SK-N-SH treated with all-trans-retinoic acid at 6 μM for 48 hours (cell line): ENCODE measurements around the gene LYPD3.

ENCODE experiments used
- ATAC-seq: fragments of 200-7000 bp; cut with Tn5 transposase; 3 replicates; pipeline ENCODE4 v1.9.1; 2020; ENCODE audit warnings: mild to moderate bottlenecking, moderate library complexity
- ARNTL ChIP-seq: fragments of 450-650 bp; formaldehyde crosslinking; IDR thresholded peaks from 2 replicates; pipeline ENCODE4 v1.5.0; 2020; ENCODE audit warnings: low read depth, mild to moderate bottlenecking, moderate library complexity, borderline replicate concordance
- BACH2 ChIP-seq: fragments of 250-450 bp; sonication (Bioruptor Pico); IDR thresholded peaks from 2 replicates; pipeline ENCODE4 v1.9.0; 2021; ENCODE audit warnings: mild to moderate bottlenecking, borderline replicate concordance
- CSDC2 ChIP-seq: fragments of 250-450 bp; sonication (Bioruptor Pico); IDR thresholded peaks from 2 replicates; pipeline ENCODE4 v1.5.0; 2020; ENCODE audit warnings: mild to moderate bottlenecking, moderate library complexity
- ESRRG ChIP-seq: fragments of 250-450 bp; sonication (Bioruptor Pico); IDR thresholded peaks from 2 replicates; pipeline ENCODE4 v1.6.1; 2021; ENCODE audit warnings: mild to moderate bottlenecking
- GLIS3 ChIP-seq: fragments of 250-450 bp; sonication (Bioruptor Pico); IDR thresholded peaks from 2 replicates; pipeline ENCODE4 v1.5.0; 2020; ENCODE audit warnings: mild to moderate bottlenecking, moderate library complexity
- ISL1 ChIP-seq: fragments of 250-450 bp; sonication (Bioruptor Pico); IDR thresholded peaks from 2 replicates; pipeline ENCODE4 v2.1.2; 2022; ENCODE audit warnings: mild to moderate bottlenecking, moderate library complexity
- OSR1 ChIP-seq: fragments of 250-450 bp; sonication (Bioruptor Pico); IDR thresholded peaks from 2 replicates; pipeline ENCODE4 v1.8.0; 2022; ENCODE audit warnings: moderate library complexity, mild to moderate bottlenecking, inconsistent platforms
- PPARA ChIP-seq: fragments of 250-450 bp; sonication (Bioruptor Pico); IDR thresholded peaks from 2 replicates; pipeline ENCODE4 v1.5.0; 2020; ENCODE audit warnings: mild to moderate bottlenecking, borderline replicate concordance
- RARB ChIP-seq: fragments of 250-450 bp; sonication (Bioruptor Pico); IDR thresholded peaks from 2 replicates; pipeline ENCODE4 v1.8.0; 2021; ENCODE audit warnings: mild to moderate bottlenecking, moderate library complexity
- TCF4 ChIP-seq: fragments of 250-450 bp; sonication (Bioruptor Pico); IDR thresholded peaks from 2 replicates; pipeline ENCODE4 v1.8.0; 2021; ENCODE audit warnings: mild to moderate bottlenecking, moderate library complexity, borderline replicate concordance
- TOX ChIP-seq: fragments of 250-450 bp; sonication (Bioruptor Pico); IDR thresholded peaks from 2 replicates; pipeline ENCODE4 v1.8.0; 2021; ENCODE audit warnings: mild to moderate bottlenecking, moderate library complexity, borderline replicate concordance
- ZC3H10 ChIP-seq: fragments of 250-450 bp; sonication (Bioruptor Pico); IDR thresholded peaks from 2 replicates; pipeline ENCODE4 v1.5.1; 2021; ENCODE audit warnings: mild to moderate bottlenecking, moderate library complexity
- ZFP3 ChIP-seq: fragments of 250-450 bp; sonication (Bioruptor Pico); IDR thresholded peaks from 2 replicates; pipeline ENCODE4 v1.5.0; 2020; ENCODE audit warnings: mild to moderate bottlenecking, moderate library complexity
- ZFP30 ChIP-seq: fragments of 450-650 bp; formaldehyde crosslinking; IDR thresholded peaks from 2 replicates; pipeline ENCODE4 v1.5.0; 2022; ENCODE audit warnings: mild to moderate bottlenecking, moderate library complexity
- ZNF565 ChIP-seq: fragments of 450-650 bp; formaldehyde crosslinking; conservative IDR thresholded peaks from 2 replicates; pipeline ENCODE4 v1.5.0; 2020; ENCODE audit warnings: low read depth, mild to moderate bottlenecking, moderate library complexity
- ZNF70 ChIP-seq: fragments of 450-650 bp; formaldehyde crosslinking; IDR thresholded peaks from 2 replicates; pipeline ENCODE4 v1.5.0; 2020; ENCODE audit warnings: mild to moderate bottlenecking, moderate library complexity
- ZNF8 ChIP-seq: fragments of 450-650 bp; formaldehyde crosslinking; IDR thresholded peaks from 2 replicates; pipeline ENCODE4 v1.5.0; 2020; ENCODE audit warnings: mild to moderate bottlenecking, moderate library complexity
- TF ChIP-seq, protein P1 (sequence below): fragments of 250-450 bp; sonication (Bioruptor Pico); IDR thresholded peaks from 2 replicates; pipeline ENCODE4 v1.5.1; 2020; ENCODE audit warnings: low read depth, mild to moderate bottlenecking, moderate library complexity
- TF ChIP-seq, protein P2 (sequence below): fragments of 250-450 bp; sonication (Bioruptor Pico); IDR thresholded peaks from 2 replicates; pipeline ENCODE4 v1.5.0; 2020; ENCODE audit warnings: mild to moderate bottlenecking, moderate library complexity
- TF ChIP-seq, protein P3 (sequence below): fragments of 250-450 bp; sonication (Bioruptor Pico); IDR thresholded peaks from 2 replicates; pipeline ENCODE4 v1.8.0; 2020; ENCODE audit warnings: mild to moderate bottlenecking, moderate library complexity, borderline replicate concordance
- TF ChIP-seq, protein P4 (sequence below): fragments of 250-450 bp; sonication (Bioruptor Pico); IDR thresholded peaks from 2 replicates; pipeline ENCODE4 v1.8.0; 2021; ENCODE audit warnings: low read depth, mild to moderate bottlenecking, moderate library complexity, borderline replicate concordance
- TF ChIP-seq, protein P5 (sequence below): fragments of 250-450 bp; sonication (Bioruptor Pico); IDR thresholded peaks from 2 replicates; pipeline ENCODE4 v1.5.1; 2021; ENCODE audit warnings: mild to moderate bottlenecking, moderate library complexity

Gene LYPD3

DNA sequence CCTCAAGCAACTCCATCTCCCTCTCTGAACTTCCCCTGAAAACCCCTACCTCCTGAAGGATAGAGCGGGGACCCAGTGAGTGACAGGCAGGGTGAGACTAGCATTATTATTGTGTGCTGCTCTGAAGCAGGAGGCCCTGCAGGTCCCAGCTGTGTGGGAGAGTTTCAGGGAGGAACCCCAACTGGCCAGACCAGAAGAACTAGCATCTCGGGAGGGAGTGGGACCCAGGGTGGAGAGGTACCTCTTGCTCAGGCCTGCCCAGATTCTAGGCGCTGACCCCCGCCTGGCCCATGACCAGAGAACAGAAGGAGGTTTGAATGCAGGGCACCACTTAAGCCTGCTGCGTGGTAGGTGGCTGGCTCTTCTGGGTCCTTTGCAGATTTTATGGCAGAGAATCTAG, 5.7 kb upstream of the LYPD3 start:
- TF ChIP-seq ISL1 (CRISPR knock-in tag) (no peak), ZNF565 (CRISPR knock-in tag) (no peak), ZC3H10 (no peak), GLIS3 (CRISPR knock-in tag) (no peak), BACH2 (no peak), PPARA (CRISPR knock-in tag) (no peak), RARB (CRISPR knock-in tag) (no peak), ZNF8 (no peak), CSDC2 (CRISPR knock-in tag) (no peak), OSR1 (CRISPR knock-in tag) (no peak), ARNTL (no peak), ZFP30 (CRISPR knock-in tag) (no peak), ZFP3 (CRISPR knock-in tag) (no peak), TOX (no peak)
- TF ChIP-seq, protein P1, sequence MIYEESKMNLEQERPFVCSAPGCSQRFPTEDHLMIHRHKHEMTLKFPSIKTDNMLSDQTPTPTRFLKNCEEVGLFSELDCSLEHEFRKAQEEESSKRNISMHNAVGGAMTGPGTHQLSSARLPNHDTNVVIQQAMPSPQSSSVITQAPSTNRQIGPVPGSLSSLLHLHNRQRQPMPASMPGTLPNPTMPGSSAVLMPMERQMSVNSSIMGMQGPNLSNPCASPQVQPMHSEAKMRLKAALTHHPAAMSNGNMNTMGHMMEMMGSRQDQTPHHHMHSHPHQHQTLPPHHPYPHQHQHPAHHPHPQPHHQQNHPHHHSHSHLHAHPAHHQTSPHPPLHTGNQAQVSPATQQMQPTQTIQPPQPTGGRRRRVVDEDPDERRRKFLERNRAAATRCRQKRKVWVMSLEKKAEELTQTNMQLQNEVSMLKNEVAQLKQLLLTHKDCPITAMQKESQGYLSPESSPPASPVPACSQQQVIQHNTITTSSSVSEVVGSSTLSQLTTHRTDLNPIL, result no peak
- TF ChIP-seq, protein P2, sequence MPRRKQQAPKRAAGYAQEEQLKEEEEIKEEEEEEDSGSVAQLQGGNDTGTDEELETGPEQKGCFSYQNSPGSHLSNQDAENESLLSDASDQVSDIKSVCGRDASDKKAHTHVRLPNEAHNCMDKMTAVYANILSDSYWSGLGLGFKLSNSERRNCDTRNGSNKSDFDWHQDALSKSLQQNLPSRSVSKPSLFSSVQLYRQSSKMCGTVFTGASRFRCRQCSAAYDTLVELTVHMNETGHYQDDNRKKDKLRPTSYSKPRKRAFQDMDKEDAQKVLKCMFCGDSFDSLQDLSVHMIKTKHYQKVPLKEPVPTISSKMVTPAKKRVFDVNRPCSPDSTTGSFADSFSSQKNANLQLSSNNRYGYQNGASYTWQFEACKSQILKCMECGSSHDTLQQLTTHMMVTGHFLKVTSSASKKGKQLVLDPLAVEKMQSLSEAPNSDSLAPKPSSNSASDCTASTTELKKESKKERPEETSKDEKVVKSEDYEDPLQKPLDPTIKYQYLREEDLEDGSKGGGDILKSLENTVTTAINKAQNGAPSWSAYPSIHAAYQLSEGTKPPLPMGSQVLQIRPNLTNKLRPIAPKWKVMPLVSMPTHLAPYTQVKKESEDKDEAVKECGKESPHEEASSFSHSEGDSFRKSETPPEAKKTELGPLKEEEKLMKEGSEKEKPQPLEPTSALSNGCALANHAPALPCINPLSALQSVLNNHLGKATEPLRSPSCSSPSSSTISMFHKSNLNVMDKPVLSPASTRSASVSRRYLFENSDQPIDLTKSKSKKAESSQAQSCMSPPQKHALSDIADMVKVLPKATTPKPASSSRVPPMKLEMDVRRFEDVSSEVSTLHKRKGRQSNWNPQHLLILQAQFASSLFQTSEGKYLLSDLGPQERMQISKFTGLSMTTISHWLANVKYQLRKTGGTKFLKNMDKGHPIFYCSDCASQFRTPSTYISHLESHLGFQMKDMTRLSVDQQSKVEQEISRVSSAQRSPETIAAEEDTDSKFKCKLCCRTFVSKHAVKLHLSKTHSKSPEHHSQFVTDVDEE (CRISPR knock-in tag), result no peak
- TF ChIP-seq, protein P3, sequence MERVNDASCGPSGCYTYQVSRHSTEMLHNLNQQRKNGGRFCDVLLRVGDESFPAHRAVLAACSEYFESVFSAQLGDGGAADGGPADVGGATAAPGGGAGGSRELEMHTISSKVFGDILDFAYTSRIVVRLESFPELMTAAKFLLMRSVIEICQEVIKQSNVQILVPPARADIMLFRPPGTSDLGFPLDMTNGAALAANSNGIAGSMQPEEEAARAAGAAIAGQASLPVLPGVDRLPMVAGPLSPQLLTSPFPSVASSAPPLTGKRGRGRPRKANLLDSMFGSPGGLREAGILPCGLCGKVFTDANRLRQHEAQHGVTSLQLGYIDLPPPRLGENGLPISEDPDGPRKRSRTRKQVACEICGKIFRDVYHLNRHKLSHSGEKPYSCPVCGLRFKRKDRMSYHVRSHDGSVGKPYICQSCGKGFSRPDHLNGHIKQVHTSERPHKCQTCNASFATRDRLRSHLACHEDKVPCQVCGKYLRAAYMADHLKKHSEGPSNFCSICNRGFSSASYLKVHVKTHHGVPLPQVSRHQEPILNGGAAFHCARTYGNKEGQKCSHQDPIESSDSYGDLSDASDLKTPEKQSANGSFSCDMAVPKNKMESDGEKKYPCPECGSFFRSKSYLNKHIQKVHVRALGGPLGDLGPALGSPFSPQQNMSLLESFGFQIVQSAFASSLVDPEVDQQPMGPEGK (CRISPR knock-in tag), result no peak
- TF ChIP-seq, protein P4, sequence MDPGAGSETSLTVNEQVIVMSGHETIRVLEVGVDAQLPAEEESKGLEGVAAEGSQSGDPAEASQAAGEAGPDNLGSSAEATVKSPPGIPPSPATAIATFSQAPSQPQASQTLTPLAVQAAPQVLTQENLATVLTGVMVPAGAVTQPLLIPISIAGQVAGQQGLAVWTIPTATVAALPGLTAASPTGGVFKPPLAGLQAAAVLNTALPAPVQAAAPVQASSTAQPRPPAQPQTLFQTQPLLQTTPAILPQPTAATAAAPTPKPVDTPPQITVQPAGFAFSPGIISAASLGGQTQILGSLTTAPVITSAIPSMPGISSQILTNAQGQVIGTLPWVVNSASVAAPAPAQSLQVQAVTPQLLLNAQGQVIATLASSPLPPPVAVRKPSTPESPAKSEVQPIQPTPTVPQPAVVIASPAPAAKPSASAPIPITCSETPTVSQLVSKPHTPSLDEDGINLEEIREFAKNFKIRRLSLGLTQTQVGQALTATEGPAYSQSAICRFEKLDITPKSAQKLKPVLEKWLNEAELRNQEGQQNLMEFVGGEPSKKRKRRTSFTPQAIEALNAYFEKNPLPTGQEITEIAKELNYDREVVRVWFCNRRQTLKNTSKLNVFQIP (CRISPR knock-in tag), result no peak
- TF ChIP-seq, protein P5, sequence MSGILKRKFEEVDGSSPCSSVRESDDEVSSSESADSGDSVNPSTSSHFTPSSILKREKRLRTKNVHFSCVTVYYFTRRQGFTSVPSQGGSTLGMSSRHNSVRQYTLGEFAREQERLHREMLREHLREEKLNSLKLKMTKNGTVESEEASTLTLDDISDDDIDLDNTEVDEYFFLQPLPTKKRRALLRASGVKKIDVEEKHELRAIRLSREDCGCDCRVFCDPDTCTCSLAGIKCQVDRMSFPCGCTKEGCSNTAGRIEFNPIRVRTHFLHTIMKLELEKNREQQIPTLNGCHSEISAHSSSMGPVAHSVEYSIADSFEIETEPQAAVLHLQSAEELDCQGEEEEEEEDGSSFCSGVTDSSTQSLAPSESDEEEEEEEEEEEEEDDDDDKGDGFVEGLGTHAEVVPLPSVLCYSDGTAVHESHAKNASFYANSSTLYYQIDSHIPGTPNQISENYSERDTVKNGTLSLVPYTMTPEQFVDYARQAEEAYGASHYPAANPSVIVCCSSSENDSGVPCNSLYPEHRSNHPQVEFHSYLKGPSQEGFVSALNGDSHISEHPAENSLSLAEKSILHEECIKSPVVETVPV (CRISPR knock-in tag), result no peak
- no peak for ATAC-seq

DNA sequence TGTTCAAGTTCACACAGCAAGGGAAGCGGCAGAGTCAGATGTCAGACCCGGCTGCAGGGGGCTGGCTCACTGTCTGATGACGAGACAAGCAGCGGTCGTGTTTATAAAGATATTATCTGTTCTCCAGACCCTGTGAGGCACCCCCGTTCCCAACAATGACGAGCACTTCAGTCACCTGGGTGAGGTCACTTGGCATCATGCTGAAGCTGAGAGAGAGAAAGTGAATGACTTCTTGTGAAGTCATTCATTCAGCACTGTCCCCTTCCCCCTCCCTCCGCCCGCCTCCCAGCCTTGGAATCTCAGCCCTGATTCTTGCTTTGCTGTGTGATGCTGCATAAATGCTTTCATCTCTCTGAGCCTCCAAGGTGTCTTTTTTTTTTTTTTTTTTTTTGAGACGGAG, 4.9 kb upstream of the LYPD3 start:
- TF ChIP-seq ZNF565 (CRISPR knock-in tag) (no peak), ZNF70 (CRISPR knock-in tag) (peak; percentile 69)
- ATAC-seq, result no peak

DNA sequence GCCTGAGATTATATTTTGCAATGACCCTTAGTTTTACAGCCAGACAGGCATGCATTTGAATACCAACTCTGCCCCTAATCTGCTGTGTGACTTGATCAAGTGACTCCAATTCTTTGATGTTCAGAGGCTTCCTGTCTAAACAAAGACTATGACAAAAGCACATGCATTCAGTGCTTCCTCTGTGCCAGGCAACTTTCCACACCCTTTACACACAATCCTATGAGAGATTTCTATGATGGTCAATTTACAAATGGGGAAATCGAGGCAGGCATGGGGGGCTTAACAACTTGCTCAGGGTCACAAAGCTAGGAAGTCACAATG, 3.7 kb upstream of the LYPD3 start:
- no peak for ATAC-seq
- no peak for TF ChIP-seq ZNF565 (CRISPR knock-in tag)
- TF ChIP-seq TCF4 (CRISPR knock-in tag), result no peak
- TF ChIP-seq, protein P4 (CRISPR knock-in tag), result no peak
- TF ChIP-seq, protein P5 (CRISPR knock-in tag), result no peak
- TF ChIP-seq, protein P1, result no peak
- no peak for TF ChIP-seq ZNF8
- no peak for TF ChIP-seq CSDC2 (CRISPR knock-in tag)
- TF ChIP-seq, protein P2 (CRISPR knock-in tag), result no peak
- no peak for TF ChIP-seq ISL1 (CRISPR knock-in tag)
- no peak for TF ChIP-seq RARB (CRISPR knock-in tag)
- no peak for TF ChIP-seq ESRRG
- TF ChIP-seq, all 23 proteins: peak for 0
